Uterus (tissue), 4 donors: ENCODE measurements around the gene CXCR4. TPM values are rescaled to one million over a fixed set of nuclear protein-coding genes. Genes with fewer than 3 reads are reported as not detected.

ENCODE experiments used
- DNase-seq, 2 donors: peaks; one replicate each; pipeline ENCODE4 v3.0.0-alpha.2; 2019 to 2020
- H3K27ac ChIP-seq, 2 donors: fragments of 200-600 bp; sonication (generic); 1 replicate in 1 of 2; 2 replicates in 1 of 2; pipeline ENCODE4 v1.5.1; 2016 to 2018
- H3K27me3 ChIP-seq, 2 donors: fragments of 200-600 bp; sonication (generic); one replicate each; pipeline ENCODE4 v1.5.1; 2018 to 2019; ENCODE audit warnings: control low read depth in 1 of 2
- H3K36me3 ChIP-seq, 2 donors: fragments of 200-600 bp; sonication (generic); one replicate each; pipeline ENCODE4 v1.5.1; 2019; ENCODE audit warnings: control low read depth in 1 of 2
- H3K4me1 ChIP-seq, 2 donors: fragments of 200-600 bp; sonication (generic); one replicate each; pipeline ENCODE4 v1.5.1; 2018 to 2019; ENCODE audit warnings: control low read depth in 1 of 2
- H3K4me3 ChIP-seq, 2 donors: fragments of 200-600 bp; sonication (generic); 1 replicate in 1 of 2; 2 replicates in 1 of 2; pipeline ENCODE4 v1.5.1; 2018 to 2019; ENCODE audit warnings: mild to moderate bottlenecking in 1 of 2
- H3K9me3 ChIP-seq, 2 donors: fragments of 200-600 bp; sonication (generic); one replicate each; pipeline ENCODE4 v1.5.1; 2019; ENCODE audit warnings: control low read depth in 1 of 2
- POLR2A ChIP-seq, 2 donors: fragments of 450-650 bp; IDR thresholded peaks; one replicate each; pipeline ENCODE4 v1.6.1; 2016; ENCODE audit warnings: antibody characterized with exemption in 2 of 2, mild to moderate bottlenecking in 1 of 2, moderate library complexity in 1 of 2
- intact Hi-C: fragments of 100-400 bp; cut with DNase I; formaldehyde crosslinking; loops from one replicate; pipeline ENCODE4 v1.15.1; 2023; ENCODE audit warnings: low total_unique reads
- total RNA-seq, 4 donors: library from RNA; depleted of rRNA in 3 of 4; stranded (reverse); fragments of >200 nt in 3 of 4; gene quantifications; one replicate each; pipeline versions ENCODE4 v1.1.0 to v1.2.4, GENCODE V29; 2014 to 2023
- TF ChIP-seq, protein P1 (sequence below), 4 experiments: fragments of 200-600 bp in 2 of 4; fragments of 450-650 bp in 2 of 4; sonication (generic) in 2 of 4; IDR thresholded peaks; one replicate each; pipeline ENCODE4 v1.5.1; 2016 to 2019; ENCODE audit warnings: antibody characterized with exemption in 4 of 4, mild to moderate bottlenecking in 2 of 4, moderate library complexity in 1 of 4
- donor health status: DM: yes; HTN: yes; CAD: no.

CXCR4 gene
- total RNA-seq, 4 donors from 2014 or later, result 2.6 to 39.5 (median 19.7) TPM

DNA sequence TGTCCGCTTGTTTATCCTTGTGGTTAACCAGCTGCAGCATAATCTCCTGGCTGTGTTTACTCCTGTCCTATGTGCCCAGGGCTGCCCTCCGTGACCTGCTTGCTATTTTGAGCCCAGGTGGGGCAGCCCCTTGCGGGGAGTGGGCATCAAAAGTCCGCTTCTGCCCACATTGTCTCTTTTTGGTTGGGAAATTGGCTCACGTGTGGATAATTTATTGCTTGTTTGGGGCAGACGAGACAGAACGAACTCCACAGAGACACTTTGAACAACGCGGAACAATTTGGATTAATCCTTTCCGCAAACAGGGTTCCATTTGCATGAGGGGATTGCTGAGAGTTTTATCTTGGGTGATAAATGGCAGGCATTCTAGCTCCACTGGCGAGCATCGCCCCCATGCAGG is 8.1 kb upstream of the CXCR4 start:
- Histone ChIP-seq H3K4me1 (no peaks in the 10 kb centered on the region), H3K27ac (no peak overlapping the region), H3K36me3 (no peaks in the 10 kb centered on the region), H3K4me3 (no peak overlapping the region), H3K27me3 (peaks cover 0 to 6% of the 10 kb centered on the region in 2 donors), H3K9me3 (no peaks in the 10 kb centered on the region)
- TF ChIP-seq, protein P1, sequence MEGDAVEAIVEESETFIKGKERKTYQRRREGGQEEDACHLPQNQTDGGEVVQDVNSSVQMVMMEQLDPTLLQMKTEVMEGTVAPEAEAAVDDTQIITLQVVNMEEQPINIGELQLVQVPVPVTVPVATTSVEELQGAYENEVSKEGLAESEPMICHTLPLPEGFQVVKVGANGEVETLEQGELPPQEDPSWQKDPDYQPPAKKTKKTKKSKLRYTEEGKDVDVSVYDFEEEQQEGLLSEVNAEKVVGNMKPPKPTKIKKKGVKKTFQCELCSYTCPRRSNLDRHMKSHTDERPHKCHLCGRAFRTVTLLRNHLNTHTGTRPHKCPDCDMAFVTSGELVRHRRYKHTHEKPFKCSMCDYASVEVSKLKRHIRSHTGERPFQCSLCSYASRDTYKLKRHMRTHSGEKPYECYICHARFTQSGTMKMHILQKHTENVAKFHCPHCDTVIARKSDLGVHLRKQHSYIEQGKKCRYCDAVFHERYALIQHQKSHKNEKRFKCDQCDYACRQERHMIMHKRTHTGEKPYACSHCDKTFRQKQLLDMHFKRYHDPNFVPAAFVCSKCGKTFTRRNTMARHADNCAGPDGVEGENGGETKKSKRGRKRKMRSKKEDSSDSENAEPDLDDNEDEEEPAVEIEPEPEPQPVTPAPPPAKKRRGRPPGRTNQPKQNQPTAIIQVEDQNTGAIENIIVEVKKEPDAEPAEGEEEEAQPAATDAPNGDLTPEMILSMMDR (IDR thresholded peaks at IDR 0.05), result no peak
- TF ChIP-seq POLR2A (IDR thresholded peaks at IDR 0.05), result no peak
- no peak for DNase-seq
- intact Hi-C loops, result no loop called here

DNA sequence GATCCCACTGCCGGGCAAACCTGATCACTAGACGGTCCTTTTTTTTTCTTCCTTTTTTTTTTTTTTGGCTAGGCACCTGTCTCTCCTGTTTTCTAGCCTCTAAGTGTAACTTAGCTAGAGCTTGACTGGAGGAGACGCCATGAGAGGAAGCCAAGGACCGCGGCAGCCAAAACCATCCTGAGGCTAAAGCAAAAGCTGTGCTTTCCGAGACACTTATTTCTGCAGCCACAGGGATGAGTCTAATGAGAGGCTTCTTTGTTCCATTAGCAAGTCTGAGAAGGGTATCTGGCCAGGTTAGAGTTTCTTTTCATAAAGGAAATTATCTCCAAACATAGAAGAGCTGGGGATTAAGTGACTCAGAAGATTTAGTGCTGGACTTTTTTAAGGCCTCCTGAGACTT is 7.3 kb upstream of the CXCR4 start:
- TF ChIP-seq POLR2A (IDR thresholded peaks at IDR 0.05), result no peak
- TF ChIP-seq, protein P1 (IDR thresholded peaks at IDR 0.05), result no peak
- Histone ChIP-seq H3K27ac (no peak overlapping the region), H3K4me3 (no peak overlapping the region), H3K36me3 (no peaks in the 10 kb centered on the region), H3K27me3 (peaks cover 0 to 12% of the 10 kb centered on the region in 2 donors), H3K4me1 (no peaks in the 10 kb centered on the region), H3K9me3 (no peaks in the 10 kb centered on the region)
- DNase-seq, result no peak
- intact Hi-C loops, result no loop called here

DNA sequence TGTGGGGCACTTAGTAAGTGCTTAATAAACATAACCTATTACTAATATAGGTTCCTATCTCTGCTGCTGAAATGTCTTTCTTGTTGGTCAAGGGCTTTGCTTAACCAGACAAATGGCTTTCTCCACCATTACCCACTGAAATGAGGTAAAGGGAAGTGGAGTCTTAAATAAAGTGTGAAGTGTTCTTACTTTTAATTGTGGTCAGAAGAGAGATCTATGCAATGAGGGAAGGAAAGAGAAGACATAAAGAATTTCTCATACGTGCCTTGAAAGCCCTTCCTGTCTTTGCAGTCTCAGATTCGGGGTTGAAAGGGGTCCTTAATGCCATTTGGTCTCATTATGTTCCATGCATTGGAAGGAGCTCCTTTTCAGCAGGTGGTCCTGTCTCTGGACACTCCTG is 6.9 kb upstream of the CXCR4 start:
- peaks cover 0 to 16% of the 10 kb centered on the region in 2 donors for H3K27me3 ChIP-seq
- intact Hi-C loops, result no loop called here
- no peak for DNase-seq

GRCh38 chr2:136122661-136123060 is 4.7 kb upstream of the CXCR4 start:
- Histone ChIP-seq H3K27me3 (peaks cover 0 to 24% of the 10 kb centered on the region in 2 donors), H3K9me3 (no peaks in the 10 kb centered on the region), H3K36me3 (no peaks in the 10 kb centered on the region), H3K4me1 (peaks cover 0 to 5% of the 10 kb centered on the region in 2 donors), H3K27ac (no peak overlapping the region), H3K4me3 (no peak overlapping the region)
- TF ChIP-seq, protein P1 (IDR thresholded peaks at IDR 0.05), result no peak
- TF ChIP-seq POLR2A (IDR thresholded peaks at IDR 0.05), result no peak
- intact Hi-C loops, result no loop called here
- no peak for DNase-seq

More for the DNA sequence above, 6.9 kb upstream of the CXCR4 start:
- TF ChIP-seq, protein P1 (IDR thresholded peaks at IDR 0.05), result no peak
- TF ChIP-seq POLR2A (IDR thresholded peaks at IDR 0.05), result no peak
- H3K9me3 ChIP-seq, result no peaks in the 10 kb centered on the region
- H3K36me3 ChIP-seq, result no peaks in the 10 kb centered on the region
- H3K4me1 ChIP-seq, result no peaks in the 10 kb centered on the region
- no peak overlapping the region for H3K4me3 ChIP-seq
- no peak overlapping the region for H3K27ac ChIP-seq

- DNase-seq, result no peak
- Histone ChIP-seq H3K27ac (no peak overlapping the region), H3K27me3 (peaks cover 0 to 24% of the 10 kb centered on the region in 2 donors), H3K4me3 (no peak overlapping the region), H3K4me1 (peaks cover 0 to 16% of the 10 kb centered on the region in 2 donors), H3K9me3 (no peaks in the 10 kb centered on the region), H3K36me3 (no peaks in the 10 kb centered on the region)
- intact Hi-C loops, result no loop called here
- no peak for TF ChIP-seq POLR2A (IDR thresholded peaks at IDR 0.05)
- TF ChIP-seq, protein P1 (IDR thresholded peaks at IDR 0.05), result no peak
Observed at GRCh38 chr2:136121204-136121910, 3.4 kb upstream of the CXCR4 start.
